GM18511 (cell line): ENCODE measurements around the gene PAPPA.

Experiments
- ATAC-seq: cut with Tn5 transposase; IDR thresholded peaks from one replicate; pipeline ENCODE4 v1.9.1; 2021; ENCODE audit warnings: mild to moderate bottlenecking, moderate library complexity; ENCODE audit not compliant: unreplicated experiment

The PAPPA gene

DNA sequence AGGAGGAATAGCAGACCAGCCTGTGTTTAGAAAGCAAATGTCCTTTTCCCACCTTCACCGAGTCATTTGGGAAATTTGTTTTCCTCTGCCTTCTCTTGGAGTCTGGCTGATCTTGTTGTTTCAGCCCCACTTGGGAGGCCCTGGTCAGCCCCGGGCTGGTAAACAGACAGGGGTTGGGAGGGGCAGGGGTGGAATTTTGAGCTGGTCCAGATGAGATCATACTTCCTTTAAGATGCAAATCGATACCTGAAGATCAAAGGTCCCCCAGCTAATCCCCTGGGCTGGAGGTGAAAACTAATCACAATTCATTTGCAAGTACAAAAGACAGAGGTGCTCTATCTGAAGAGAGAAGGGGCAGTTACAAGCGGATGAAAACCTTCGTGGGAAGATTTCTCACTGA, 118.4 kb downstream of the PAPPA start:
- ATAC-seq = no peak

GRCh38 chr9:116274293-116274692, 120.7 kb downstream of the PAPPA start:
- no peak for ATAC-seq

DNA sequence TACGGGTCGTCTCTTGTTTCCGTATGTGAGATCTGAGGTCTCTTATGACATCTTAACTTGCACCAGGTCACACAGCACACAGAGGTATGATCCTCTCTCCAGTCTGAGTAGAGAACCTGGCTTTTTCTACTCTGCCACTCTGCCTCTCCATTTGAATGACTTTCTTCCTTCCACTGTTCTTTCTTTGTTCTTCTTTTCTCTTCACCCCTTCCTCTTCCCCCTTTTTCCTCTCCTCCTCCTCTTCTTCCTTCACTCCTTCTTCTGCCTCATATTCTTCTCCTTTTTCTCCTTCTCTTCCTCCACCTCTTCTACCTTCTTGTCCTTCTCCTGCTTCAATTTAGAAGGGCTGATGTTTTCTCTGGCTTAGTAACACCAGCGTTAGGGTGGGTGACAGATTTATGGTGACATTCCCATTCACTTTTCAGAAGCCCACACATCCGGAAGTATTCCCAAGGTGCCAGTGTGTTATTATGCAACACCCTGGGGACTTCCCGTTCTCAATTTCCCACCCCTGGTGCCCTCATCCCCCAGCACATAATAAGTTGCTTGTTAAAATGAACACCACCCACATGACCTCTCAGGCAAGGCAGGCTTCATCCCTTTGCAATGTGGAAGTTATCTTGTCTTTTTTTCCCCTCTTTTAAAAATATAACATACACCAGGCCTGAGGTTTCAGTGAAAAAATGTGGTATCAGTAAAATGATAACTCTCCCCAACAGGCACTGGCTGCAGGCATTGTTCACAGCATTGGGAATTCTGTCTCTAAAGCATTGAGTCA, 122.0 kb downstream of the PAPPA start:
- ATAC-seq = no peak

- ATAC-seq = no peak
These were observed 122.6 kb downstream of the PAPPA start for GRCh38 chr9:116276196-116276493.

DNA sequence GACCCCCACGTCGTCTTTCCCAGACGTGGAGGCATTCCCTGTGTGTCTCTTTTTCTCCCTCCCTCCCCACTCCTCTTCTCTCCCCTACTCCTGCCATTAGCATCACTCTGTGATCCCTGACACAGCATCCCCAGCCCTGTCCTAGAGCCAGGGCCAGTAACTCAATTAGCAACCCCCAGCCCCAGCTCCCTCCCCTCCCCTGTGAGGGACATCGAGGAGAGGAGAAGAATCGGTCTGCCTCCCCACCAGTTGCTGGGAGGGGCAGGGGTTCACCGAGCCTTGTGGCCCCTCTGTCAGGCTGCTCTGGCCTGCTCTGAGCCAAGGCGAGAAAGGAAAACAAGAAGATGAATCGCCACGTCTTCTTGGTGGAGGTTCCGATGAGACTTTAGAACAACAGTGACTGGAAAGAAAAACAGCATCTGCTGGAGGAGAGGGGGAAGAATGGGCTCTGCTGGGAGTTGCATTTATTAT, 123.1 kb downstream of the PAPPA start:
- ATAC-seq = no peak

DNA sequence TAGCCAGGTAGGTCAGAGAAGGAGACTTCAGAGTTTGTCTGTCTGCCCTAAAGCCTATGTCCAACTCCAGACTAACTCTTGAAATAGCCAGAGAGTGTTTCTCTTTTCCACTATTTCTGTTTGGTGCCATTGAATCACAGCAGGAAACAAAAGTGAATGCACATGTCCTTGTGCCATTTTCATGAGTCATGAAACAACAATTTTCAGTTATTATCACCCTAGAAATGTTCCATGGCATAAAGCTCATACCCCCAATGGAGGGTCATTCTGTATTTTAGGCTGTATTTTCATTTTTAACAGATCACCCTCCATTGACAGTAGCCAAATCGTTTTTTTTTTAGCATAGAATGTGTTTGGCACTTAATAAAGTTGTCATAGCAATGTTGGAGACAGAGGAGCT, 124.7 kb downstream of the PAPPA start:
- ATAC-seq = no peak

GRCh38 chr9:116279230-116279629, 125.6 kb downstream of the PAPPA start:
- no peak for ATAC-seq

GRCh38 chr9:116280529-116280928, 126.9 kb downstream of the PAPPA start:
- ATAC-seq = no peak

GRCh38 chr9:116282597-116282996, 129.0 kb downstream of the PAPPA start:
- ATAC-seq = no peak

DNA sequence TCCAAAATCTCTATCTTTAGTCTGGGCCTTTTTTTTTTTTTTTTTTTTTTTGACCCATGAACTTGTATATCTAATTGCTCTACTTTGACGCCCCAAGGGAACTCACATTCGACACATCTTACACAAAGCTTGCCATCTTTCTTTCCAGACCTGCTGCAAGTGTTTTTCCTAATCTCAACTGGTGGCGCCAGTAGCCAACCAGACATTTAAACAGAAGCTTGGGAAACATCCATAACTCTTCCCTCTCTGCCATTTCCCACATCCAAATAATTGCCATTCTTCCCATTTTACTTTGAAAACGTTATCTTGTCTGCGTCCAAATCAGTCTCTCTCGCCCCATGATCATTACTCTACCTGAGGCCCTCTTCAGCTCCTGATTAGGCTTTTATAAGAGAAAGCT, 130.9 kb downstream of the PAPPA start:
- ATAC-seq = no peak

DNA sequence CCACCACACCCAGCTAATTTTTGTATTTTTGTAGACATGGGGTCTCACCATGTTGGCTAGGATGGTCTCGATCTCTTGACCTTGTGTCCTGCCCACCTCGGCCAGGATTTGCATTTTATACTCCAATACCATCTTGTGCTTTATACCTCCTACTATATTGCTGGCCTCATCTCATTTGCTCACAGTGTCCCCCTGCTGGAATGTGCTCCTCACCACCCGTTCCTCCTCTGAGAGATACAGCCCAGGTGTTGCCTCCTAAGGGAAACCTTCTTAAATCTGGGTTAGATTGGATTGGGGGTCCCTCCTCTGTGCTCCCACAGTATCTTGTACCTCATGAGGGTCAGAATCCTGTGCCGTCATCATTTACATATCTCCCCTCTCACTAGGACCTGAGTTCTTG, 131.7 kb downstream of the PAPPA start:
- no peak for ATAC-seq

DNA sequence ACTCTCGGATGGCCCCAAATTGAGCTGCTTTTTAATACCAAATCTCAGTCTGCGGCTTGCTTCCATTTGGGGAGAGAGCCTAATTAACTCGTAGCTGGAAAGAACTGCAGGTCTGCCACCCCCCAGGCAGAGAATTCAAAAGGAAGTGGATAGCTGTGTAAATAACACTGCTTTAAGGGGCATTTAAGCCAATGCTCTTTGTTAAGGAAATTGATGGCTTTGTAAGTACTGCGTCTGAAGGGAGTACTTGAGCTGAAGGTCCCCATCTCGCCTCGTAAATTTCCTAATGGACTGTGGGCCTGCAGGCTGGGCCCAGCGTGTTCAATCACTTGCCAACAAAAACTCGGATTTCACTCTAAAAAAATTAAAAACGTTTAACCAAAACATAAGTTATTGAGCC, 132.7 kb downstream of the PAPPA start:
- no peak for ATAC-seq

DNA sequence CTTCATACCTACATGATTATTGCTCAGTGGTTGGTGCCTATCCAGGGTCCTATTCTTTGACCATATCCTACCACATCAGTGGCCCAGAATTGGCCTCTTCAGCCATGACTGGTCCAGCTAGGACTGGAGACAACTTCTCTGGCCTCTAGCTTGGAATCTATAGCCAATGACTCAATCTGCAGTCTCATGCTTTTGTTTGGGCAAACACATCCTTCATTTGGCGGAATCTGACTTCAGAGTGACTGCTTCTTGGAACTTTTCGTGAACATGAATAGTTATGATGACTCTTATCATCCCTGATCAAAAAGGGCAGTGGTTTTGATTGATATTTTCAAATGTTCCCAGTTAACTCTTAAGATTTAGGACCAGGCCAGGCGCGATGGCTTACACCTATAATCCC, 134.1 kb downstream of the PAPPA start:
- no peak for ATAC-seq

- ATAC-seq = no peak
These were observed 135.1 kb downstream of the PAPPA start for GRCh38 chr9:116288658-116289057.

- no peak for ATAC-seq
These were observed 143.8 kb downstream of the PAPPA start for GRCh38 chr9:116297346-116297745.

- no peak for ATAC-seq
These were observed 144.7 kb downstream of the PAPPA start for GRCh38 chr9:116298249-116298648.

DNA sequence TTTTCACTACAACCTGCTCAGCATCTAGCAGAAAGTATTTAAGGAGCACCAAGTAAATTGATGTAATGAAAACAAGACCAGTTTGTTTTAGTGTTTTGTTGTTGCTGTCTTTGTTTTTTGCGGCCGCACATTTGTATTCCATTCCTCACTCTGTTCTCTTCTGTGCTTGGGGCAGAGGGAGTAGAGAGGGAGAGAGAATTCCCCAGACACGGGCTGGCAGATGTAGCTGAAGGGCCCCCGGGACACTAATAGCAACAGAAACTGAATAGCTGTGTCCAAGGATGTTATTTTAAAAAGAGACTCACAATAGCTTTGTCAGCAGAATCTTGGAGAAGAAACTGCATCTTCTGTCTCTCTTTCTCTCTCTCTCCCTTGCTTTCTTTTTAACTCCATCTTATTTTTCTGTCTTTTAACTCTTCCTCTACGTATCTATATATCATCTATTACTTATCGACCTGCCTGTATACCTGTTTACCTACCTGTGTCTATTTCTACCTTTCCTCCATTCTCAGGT, 145.3 kb downstream of the PAPPA start:
- no peak for ATAC-seq

DNA sequence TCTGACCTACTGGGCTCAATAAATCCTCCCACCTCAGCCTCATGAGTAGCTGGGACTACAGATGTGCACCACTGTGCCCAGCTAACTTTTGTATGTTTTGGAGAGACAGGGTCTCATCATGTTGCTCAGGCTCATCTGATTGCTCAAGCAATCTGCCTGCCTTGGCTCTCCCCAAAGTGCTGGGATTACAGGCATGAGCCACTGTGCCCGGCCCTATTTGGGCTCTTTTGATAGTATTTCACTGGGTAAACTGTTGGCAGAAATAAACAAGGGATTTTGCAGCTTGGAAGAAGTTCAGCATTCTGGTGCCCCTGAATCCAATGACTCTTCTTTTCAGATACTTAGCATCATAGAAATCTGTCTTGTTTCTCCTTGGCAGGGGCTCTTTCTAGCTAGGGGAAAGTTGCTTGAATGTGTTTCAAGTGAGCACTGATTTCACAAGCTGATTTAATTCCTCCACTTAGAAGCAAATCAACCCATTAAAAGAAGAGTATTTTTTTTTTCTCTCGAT, 146.8 kb downstream of the PAPPA start:
- no peak for ATAC-seq

- ATAC-seq = no peak
These were observed 149.7 kb downstream of the PAPPA start for GRCh38 chr9:116303270-116303669.

DNA sequence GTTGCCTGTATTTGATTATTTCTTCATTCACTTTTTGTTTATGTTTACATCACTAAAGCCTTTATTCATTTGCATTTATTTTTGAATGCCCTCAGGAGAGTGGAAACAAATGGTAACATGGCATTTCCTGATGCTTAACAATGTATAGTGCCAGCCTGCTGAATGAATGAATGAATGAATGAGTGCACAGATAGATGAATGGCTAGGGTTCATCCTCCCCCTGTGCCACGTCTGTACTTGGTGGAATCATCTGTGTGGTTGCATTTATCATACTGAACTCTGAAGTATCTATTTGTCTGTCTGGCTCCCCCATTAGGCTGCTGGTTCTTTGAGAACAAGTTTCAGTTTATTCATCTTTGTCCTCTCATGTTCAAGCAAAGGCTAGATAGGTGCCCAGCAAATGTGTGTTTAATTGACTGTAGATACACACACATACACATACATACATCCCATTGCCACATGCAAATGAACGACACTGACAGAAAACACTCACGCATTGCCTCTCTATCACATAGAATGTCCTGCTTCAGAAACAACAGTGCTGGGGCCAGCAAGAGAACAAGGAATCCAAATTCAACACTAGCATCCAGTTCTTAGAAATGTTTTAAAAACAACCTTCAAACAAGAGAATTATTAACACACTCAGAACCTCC, 150.4 kb downstream of the PAPPA start:
- no peak for ATAC-seq

GRCh38 chr9:116304761-116305160, 151.2 kb downstream of the PAPPA start:
- no peak for ATAC-seq

GRCh38 chr9:116308076-116308475, 154.5 kb downstream of the PAPPA start:
- no peak for ATAC-seq
